Measurements from ENCODE around the gene TNIK.

The TNIK gene

GRCh38 chr3:171345107-171345843, 114.9 kb downstream of the TNIK start:
- DNase-seq (ENCODE audit: low read depth in 4 of 4, low spot score in 1 of 4): no peak

DNA sequence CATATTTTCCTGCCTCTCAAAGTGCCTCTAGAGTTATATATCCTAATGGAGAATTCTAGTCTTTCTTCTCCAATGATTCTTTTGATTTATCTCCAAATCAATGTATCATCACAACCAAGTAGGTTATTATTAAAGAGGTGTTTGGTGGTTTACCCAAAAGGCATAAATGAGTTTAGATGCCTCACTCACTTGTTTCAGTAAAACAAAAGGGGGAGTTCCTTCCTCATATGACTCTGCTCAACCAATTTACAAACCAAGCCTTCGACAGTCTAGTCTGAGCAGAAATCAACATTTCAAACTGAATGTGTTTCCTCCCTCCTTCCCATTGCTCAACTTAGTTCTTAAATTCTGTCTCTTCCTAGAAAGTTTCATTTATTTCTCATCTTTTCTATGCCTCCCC, 116.5 kb downstream of the TNIK start:
- DNase-seq (ENCODE audit: low read depth in 4 of 4, low spot score in 1 of 4): no peak

GRCh38 chr3:171342783-171343420, 117.3 kb downstream of the TNIK start:
- no peak for DNase-seq (ENCODE audit: low read depth in 4 of 4, low spot score in 1 of 4)

GRCh38 chr3:171342200-171342599, 118.0 kb downstream of the TNIK start:
- DNase-seq (ENCODE audit: low read depth in 4 of 4, low spot score in 1 of 4): no peak

DNA sequence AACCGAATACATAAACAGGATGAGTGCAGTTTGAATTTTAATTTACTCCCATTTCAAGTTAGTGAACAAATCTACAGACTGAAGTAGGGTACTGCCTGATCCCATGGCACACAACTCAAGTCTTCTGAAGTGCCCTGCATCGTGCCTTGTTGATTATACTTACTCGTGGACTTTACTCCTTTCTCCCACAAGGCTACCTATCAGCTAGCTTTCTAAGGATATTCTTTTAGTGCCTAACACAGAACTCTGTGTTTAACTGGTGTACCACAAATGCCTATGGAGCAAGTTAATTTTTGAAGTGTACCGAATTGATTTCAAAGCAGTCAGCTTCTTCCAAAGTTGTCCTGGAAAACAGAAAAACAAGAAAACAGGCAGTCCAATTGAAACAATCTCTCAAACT, 119.8 kb downstream of the TNIK start:
- no peak for DNase-seq (ENCODE audit: low read depth in 4 of 4, low spot score in 1 of 4)

DNA sequence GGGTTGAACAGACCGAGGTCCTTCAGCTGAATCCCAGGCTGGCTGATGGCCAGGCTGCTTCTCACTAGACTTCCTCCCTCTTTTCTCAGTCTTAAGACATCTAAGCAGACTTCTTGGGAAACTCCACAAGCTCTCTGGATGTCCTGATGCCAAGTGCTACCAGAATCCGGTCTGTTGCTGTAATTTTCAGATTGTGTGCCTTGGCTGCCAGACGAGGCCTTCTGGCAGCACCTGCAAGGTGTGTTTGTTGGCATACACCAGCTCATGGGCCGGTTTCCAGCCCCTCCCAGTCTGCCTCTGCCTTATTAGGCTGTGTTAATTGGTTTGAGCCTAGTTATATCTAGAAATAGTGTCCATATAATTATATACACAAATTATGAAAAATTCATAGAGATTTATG, 120.6 kb downstream of the TNIK start:
- DNase-seq (ENCODE audit: low read depth in 4 of 4, low spot score in 1 of 4): no peak

- DNase-seq (ENCODE audit: low read depth in 4 of 4, low spot score in 1 of 4): no peak
Measured at GRCh38 chr3:171336406-171336805, 123.8 kb downstream of the TNIK start.

DNA sequence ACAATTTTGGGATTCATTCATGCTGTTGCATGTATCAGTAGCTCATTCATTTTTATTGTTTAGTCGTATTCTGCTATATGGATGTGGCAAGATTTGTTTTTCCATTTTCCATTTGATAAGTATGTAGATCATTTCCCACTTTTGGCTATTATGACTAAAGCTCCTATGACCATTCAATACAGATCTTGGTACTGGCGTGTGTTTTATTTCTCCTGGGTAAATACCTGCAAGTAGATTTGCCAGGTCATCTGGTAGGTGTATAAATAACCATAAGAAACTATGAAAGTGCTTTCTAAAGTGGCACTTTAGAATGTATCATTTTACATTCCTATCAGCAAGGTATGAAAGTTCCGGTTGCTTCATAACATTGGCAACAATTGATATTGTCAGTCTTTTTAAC, 124.6 kb downstream of the TNIK start:
- DNase-seq (ENCODE audit: low read depth in 4 of 4, low spot score in 1 of 4): no peak

DNA sequence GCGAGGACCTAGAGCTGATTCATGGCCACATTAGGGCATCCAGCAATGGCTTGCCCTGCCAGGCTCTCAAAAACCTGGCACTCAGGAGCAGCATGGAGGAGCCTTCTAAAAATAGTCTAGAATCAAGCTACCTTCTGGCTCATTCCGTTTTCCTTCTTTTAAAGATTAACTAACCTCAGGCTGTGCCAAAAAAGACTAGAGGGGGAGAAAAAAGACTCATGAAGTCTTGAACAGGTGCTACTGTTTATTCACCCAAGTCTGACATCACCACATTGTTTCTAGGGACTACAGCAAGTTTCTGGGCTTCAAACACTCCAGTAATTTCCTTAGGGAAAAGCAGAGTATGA, 125.8 kb downstream of the TNIK start:
- DNase-seq (ENCODE audit: low read depth in 4 of 4, low spot score in 1 of 4): no peak

- DNase-seq (ENCODE audit: low read depth in 4 of 4, low spot score in 1 of 4): no peak
Measured at GRCh38 chr3:171333784-171334464, 126.3 kb downstream of the TNIK start.

DNA sequence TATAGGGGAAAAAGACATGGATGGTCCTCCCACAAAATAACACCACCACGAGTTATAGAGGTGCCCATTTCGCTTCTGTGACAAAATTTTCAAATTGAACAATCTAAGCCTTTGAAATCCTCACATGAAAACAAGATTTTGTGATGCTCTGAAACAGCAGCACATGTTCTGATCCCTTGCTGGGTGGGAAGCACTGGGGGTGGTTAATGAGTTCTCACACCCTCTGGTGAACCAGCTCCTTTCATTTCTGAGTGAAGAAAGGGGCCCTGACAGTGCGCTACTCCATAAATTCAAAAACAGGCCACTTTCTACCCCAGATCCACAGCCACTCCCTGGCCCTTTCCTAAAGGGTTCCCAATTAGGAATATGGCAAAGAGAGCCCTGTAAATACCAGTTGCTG, 129.3 kb downstream of the TNIK start:
- no peak for DNase-seq (ENCODE audit: low read depth in 4 of 4, low spot score in 1 of 4)

GRCh38 chr3:171329746-171330145, 130.5 kb downstream of the TNIK start:
- no peak for DNase-seq (ENCODE audit: low read depth in 4 of 4, low spot score in 1 of 4)

DNA sequence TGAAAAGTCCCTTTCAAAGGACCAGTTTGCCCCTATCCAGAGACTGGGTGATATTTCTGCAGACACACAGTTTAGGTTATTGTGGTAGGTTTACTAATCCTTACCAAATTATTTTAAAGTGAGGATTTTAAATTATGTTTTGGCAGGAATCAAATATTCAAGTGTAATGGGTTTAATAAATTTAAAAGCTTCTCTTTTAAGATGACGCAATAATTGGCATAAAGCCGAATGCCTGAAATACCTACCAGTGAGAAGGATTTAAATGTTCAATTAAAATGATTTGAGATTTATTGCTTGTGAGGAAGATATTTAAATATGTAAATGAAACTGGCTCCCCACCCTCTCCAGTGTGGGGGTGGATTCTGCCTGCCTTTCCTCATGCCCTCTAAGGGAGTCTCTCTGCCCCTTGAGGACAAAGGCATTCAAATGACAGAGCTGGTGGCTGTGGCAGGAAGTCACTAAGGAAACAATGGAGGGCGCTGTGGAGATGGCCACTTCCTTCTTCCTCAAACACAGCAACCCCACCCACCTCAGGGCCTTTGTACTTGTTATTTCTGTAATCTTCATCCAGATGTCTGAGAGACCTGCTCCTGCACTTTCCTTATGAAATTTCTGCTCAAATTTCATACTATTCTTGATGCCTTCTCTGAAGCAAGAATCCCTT, 131.7 kb downstream of the TNIK start:
- peak in 1 of 4 experiments; percentile 4 for DNase-seq (ENCODE audit: low read depth in 4 of 4, low spot score in 1 of 4)

- no peak for DNase-seq (ENCODE audit: low read depth in 4 of 4, low spot score in 1 of 4)
Measured at GRCh38 chr3:171327441-171328174, 132.6 kb downstream of the TNIK start.

DNA sequence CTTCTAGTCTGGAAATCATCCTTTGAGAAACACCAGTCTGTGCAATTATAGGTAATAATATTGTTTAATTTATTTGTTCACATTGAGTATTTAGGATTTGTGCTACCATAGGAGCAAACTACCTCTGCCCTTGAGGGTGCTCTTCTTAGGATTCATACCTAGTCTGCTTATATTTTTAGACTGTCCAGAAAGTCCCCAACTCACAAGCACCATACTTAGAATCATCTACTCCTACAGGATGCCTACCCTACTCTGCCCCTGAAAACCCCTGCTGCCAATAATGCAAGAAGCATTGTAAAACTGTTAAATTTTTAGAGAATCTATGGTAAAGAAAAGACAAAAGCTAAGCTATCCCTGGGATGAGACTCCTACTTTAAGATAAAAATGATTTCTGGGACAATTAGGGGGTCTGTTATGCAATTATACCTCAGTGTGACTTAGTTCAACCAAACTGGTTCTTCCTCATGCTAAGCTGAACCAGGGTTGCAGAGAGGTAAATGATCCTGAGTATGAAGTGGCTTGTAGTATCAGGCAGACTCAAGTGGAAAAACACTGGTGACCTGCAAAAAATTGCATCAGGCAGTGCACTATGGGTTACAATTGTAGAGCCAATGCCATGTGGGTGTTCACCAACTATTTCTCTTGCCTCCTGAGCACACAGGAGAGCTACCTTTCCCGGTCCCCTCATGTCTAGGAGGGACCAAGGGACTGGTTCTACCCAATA, 133.3 kb downstream of the TNIK start:
- DNase-seq (ENCODE audit: low read depth in 4 of 4, low spot score in 1 of 4): no peak

DNA sequence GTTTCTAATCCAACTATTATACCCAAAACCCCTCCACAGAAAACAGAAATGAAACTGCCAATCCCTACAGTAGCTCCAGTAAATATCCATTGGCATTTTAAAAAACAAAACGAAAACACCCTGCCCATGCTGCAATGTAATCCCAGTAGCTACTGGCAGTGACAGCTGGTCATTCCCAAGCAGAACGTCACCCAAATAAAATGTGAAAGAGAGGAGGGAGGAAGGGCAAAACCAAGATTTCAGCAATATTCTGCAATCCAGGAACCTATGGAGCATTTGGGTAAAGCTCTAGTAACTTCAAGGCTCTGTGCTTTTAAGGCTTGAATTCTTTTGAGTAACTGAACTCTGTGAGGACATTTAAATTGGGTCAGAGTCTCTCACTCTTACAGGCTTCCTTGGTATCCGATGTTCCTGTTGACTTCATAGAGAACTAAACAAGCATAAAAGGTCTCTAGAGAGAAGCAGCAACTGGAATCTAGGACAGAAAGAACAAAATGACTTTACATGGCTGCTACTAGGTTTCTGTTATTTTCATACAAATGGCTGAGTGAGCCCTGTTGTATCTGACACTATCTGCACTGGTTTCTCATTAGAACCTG, 136.2 kb downstream of the TNIK start:
- DNase-seq (ENCODE audit: low read depth in 4 of 4, low spot score in 1 of 4): no peak

- no peak for DNase-seq (ENCODE audit: low read depth in 4 of 4, low spot score in 1 of 4)
Measured at GRCh38 chr3:171321559-171322360, 138.4 kb downstream of the TNIK start.

GRCh38 chr3:171320750-171321558, 139.3 kb downstream of the TNIK start:
- no peak for DNase-seq (ENCODE audit: low read depth in 4 of 4, low spot score in 1 of 4)

DNA sequence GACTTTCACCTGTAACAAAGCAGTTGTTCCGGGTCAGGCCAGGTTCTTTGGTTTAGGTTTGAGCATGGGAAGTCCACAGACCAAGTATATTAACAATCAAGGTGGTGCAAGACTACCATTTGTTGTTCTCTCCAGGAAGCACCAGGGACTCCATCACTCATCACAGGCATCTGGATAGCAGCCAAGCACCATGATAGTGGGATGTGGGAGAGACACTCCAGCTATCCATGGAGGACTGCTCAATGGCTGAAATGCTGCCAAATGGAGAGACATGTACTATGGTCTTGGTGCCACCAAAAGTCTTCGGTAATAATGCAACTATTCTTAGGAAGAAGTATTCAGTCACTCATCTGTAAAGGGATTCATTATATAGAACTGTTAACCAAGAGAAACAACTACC, 143.0 kb downstream of the TNIK start:
- DNase-seq (ENCODE audit: low read depth in 4 of 4, low spot score in 1 of 4): no peak

All from stimulated activated CD4-positive, alpha-beta T cell treated with anti-CD3 and anti-CD28 coated beads, Interleukin-1b, Interleukin-23, amount 100 ng/mL, for 24 hours (primary cell).